Gastrocnemius medialis (tissue), 4 donors: ENCODE results near the gene COPS8. TPM values are rescaled to one million over a fixed set of nuclear protein-coding genes. Genes with fewer than 3 reads are reported as not detected.
A peak's percentile ranks its signal among the peaks of the same experiment; 100 is the strongest.

Experiments
- ATAC-seq, 2 donors: fragments of 150-250 bp; one replicate each; pipeline ENCODE4 v1.9.1; 2016
- DNase-seq, 2 donors: peaks; one replicate each; pipeline ENCODE4 v3.0.0-alpha.2; 2019
- H3K27ac ChIP-seq, 4 donors: fragments of 200-600 bp; sonication (generic); 1 replicate in 1 of 4; 2 replicates in 3 of 4; pipeline ENCODE4 v1.5.1; 2016 to 2018; ENCODE audit warnings: mild to moderate bottlenecking in 2 of 4, moderate library complexity in 1 of 4
- H3K27me3 ChIP-seq, 3 donors: fragments of 200-600 bp; sonication (generic) in 2 of 3; 1 replicate in 1 of 3; 2 replicates in 2 of 3; pipeline versions ENCODE4 v1.5.1 to v1.6.0; 2016 to 2019; ENCODE audit warnings: mild to moderate bottlenecking in 1 of 3, moderate library complexity in 1 of 3
- H3K36me3 ChIP-seq, 2 donors: fragments of 200-600 bp; sonication (generic) in 1 of 2; one replicate each; pipeline ENCODE4 v1.5.1; 2017 to 2018
- H3K4me1 ChIP-seq, 2 donors: fragments of 200-600 bp; sonication (generic) in 1 of 2; one replicate each; pipeline ENCODE4 v1.5.1; 2016 to 2017; ENCODE audit warnings: mild to moderate bottlenecking in 2 of 2
- H3K4me3 ChIP-seq, 4 donors: fragments of 200-600 bp; sonication (generic) in 3 of 4; 1 replicate in 1 of 4; 2 replicates in 3 of 4; pipeline ENCODE4 v1.5.1; 2016 to 2019; ENCODE audit warnings: mild to moderate bottlenecking in 2 of 4
- H3K9me3 ChIP-seq, 3 donors: fragments of 200-600 bp; sonication (generic) in 2 of 3; 1 replicate in 1 of 3; 2 replicates in 2 of 3; pipeline ENCODE4 v1.5.1; 2016 to 2019
- CTCF ChIP-seq, 5 experiments: fragments of 450-650 bp in 3 of 5; fragments of 200-600 bp in 2 of 5; sonication (generic) in 2 of 5; IDR thresholded peaks in 4 of 5; conservative IDR thresholded peaks in 1 of 5; 1 replicate in 4 of 5; 2 replicates in 1 of 5; pipeline ENCODE4 v1.5.1; 2016 to 2019; ENCODE audit warnings: antibody characterized with exemption in 5 of 5, mild to moderate bottlenecking in 3 of 5, moderate library complexity in 3 of 5
- POLR2A ChIP-seq, 2 donors: fragments of 450-650 bp; IDR thresholded peaks; one replicate each; pipeline ENCODE4 v1.6.1; 2017; ENCODE audit warnings: antibody characterized with exemption in 2 of 2, mild to moderate bottlenecking in 2 of 2, moderate library complexity in 2 of 2
- in situ Hi-C, 4 donors: fragments of 200-750 bp; cut with MboI; loops; one replicate each; pipeline versions ENCODE4 v1.15.0 to v1.8.0; 2017; ENCODE audit warnings: low sequenced_read_pairs in 4 of 4
- intact Hi-C: fragments of 100-400 bp; cut with DNase I; formaldehyde crosslinking; loops from one replicate; pipeline ENCODE4 v1.15.1; 2023; ENCODE audit warnings: low total_unique reads
- total RNA-seq, 4 donors: library from RNA; depleted of rRNA; stranded (reverse); fragments of >200 nt; gene quantifications; one replicate each; pipeline versions ENCODE4 v1.1.0 to v1.2.3, GENCODE V29; 2016

COPS8 gene
- total RNA-seq, 4 donors from 2014 or later, result 353 to 709 (median 642) TPM

GRCh38 chr2:237084444-237084843, 1.2 kb upstream of the COPS8 start:
- Histone ChIP-seq H3K27ac (no peak overlapping the region), H3K4me1 (peaks cover 38 to 40% of the 10 kb centered on the region in 2 donors), H3K36me3 (peaks cover 0 to 16% of the 10 kb centered on the region in 2 donors), H3K4me3 (peak overlapping the region in 2 of 4 donors; percentile 78 to 94), H3K9me3 (no peaks in the 10 kb centered on the region), H3K27me3 (no peaks in the 10 kb centered on the region)
- in situ Hi-C loops, result no loop called here
- ATAC-seq, result no peak
- intact Hi-C loops, result no loop called here
- no peak for DNase-seq
- no peak for TF ChIP-seq POLR2A (IDR thresholded peaks at IDR 0.05)
- TF ChIP-seq CTCF (IDR thresholded peaks at IDR 0.05 in 4 of 5, conservative IDR thresholded peaks at IDR 0.05 in 1 of 5), result no peak

- ATAC-seq (no peak), DNase-seq (no peak)
- intact Hi-C loops (loop anchor here (5.0 kb wide), 3 partner anchors 481 to 854 kb away; no protein-coding TSS in a partner anchor), in situ Hi-C loops (loop anchor here in 1 of 4 donors (10.0 kb wide), 1 partner anchor 204 kb away; no protein-coding TSS in a partner anchor)
- TF ChIP-seq POLR2A (IDR thresholded peaks at IDR 0.05), result no peak
- no peak for TF ChIP-seq CTCF (IDR thresholded peaks at IDR 0.05 in 4 of 5, conservative IDR thresholded peaks at IDR 0.05 in 1 of 5)
- no peaks in the 10 kb centered on the region for H3K9me3 ChIP-seq
- no peak overlapping the region for H3K4me3 ChIP-seq
- H3K36me3 ChIP-seq, result peaks cover 0 to 49% of the 10 kb centered on the region in 2 donors
- H3K27ac ChIP-seq, result peak overlapping the region; percentile 93 to 95 (median 94)
- peaks cover 86 to 91% of the 10 kb centered on the region in 2 donors for H3K4me1 ChIP-seq
- H3K27me3 ChIP-seq, result no peaks in the 10 kb centered on the region
These were observed 5.2 kb downstream of the COPS8 start for GRCh38 chr2:237090906-237091305.

- TF ChIP-seq CTCF (IDR thresholded peaks at IDR 0.05 in 4 of 5, conservative IDR thresholded peaks at IDR 0.05 in 1 of 5) (no peak), POLR2A (IDR thresholded peaks at IDR 0.05) (peak in 1 of 2 donors; percentile 37)
- no peaks in the 10 kb centered on the region for H3K27me3 ChIP-seq
- peaks cover 0 to 58% of the 10 kb centered on the region in 2 donors for H3K36me3 ChIP-seq
- peak; percentile 76 to 81 for DNase-seq
- in situ Hi-C loops, result loop anchor here in 1 of 4 donors (10.0 kb wide), 1 partner anchor 203 kb away; no protein-coding TSS in a partner anchor
- intact Hi-C loops, result loop anchor here (1.0 to 5.0 kb wide), 8 partner anchors 41 to 855 kb away; no protein-coding TSS in a partner anchor
- peak; percentile 87 for ATAC-seq
- no peaks in the 10 kb centered on the region for H3K9me3 ChIP-seq
- H3K4me3 ChIP-seq, result peak overlapping the region in 2 of 4 donors; percentile 9 to 34
- H3K4me1 ChIP-seq, result peaks cover 91 to 95% of the 10 kb centered on the region in 2 donors
- H3K27ac ChIP-seq, result peak overlapping the region; percentile 93 to 95 (median 94)
These were observed 6.2 kb downstream of the COPS8 start for GRCh38 chr2:237091779-237092436.

- no peaks in the 10 kb centered on the region for H3K27me3 ChIP-seq
- no peaks in the 10 kb centered on the region for H3K9me3 ChIP-seq
- peak overlapping the region; percentile 93 to 95 (median 94) for H3K27ac ChIP-seq
- peaks cover 0 to 58% of the 10 kb centered on the region in 2 donors for H3K36me3 ChIP-seq
- DNase-seq (no peak), ATAC-seq (peak; percentile 12 to 18)
- TF ChIP-seq CTCF (IDR thresholded peaks at IDR 0.05 in 4 of 5, conservative IDR thresholded peaks at IDR 0.05 in 1 of 5) (no peak), POLR2A (IDR thresholded peaks at IDR 0.05) (no peak)
- H3K4me1 ChIP-seq, result peaks cover 91 to 96% of the 10 kb centered on the region in 2 donors
- intact Hi-C loops (loop anchor here (1.0 to 5.0 kb wide), 8 partner anchors 40 to 855 kb away; no protein-coding TSS in a partner anchor), in situ Hi-C loops (loop anchor here in 1 of 4 donors (10.0 kb wide), 1 partner anchor 202 kb away; no protein-coding TSS in a partner anchor)
- peak overlapping the region in 2 of 4 donors; percentile 9 to 34 for H3K4me3 ChIP-seq
These were observed 6.8 kb downstream of the COPS8 start for GRCh38 chr2:237092506-237092905.
